ENCODE measurements around the gene TMEM117. TPM values are rescaled to one million over a fixed set of nuclear protein-coding genes. Genes with fewer than 3 reads are reported as not detected.

The TMEM117 gene
- total RNA-seq: 1.9 and 3.8 TPM in 2 replicates

DNA sequence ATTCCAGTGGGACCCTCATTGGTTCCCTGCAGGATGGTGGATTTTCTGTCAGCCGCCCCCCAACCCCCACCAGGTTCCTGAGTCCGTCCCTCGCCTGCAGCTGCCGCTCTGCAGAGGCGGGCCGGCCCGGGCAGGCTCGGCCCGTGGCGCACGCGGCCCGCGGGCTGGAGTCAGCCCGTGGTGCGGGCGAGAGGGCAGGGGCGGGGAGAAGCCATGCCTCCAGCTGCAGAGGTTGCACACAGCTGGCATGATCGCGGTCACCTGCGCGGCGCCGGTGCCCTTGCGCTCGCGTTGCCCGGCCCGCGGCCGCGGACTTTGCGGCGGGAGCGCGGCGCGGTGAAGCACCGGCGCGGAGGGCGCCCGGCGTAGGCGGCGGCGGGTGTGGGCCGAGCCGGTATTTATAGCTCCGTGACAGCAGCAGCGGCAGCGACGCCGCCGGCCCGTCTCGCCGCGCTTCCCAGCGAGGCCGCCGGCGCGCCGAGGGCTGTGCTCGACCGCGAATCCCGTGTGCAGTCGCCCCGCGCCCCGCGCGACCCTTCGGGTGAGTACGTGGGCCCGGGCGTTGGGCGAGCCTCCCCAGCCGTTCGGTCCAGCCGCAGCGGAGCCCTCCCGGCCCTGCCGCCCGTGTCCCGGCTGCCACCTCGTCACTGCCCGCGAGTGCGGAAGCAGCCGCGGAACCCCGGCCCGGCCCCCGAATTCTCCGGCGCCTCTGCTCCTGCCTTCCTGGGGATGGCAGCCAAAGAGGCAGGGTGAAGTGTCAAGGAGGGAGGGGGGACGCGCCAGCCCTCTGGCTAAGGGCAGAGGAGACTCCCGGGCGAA, at the start of gene TMEM117:
TSS of gene TMEM117 (plus strand) at position 426 of the 819 bp plus-strand sequence.

GRCh38 chr12:43805860-43806736, 29.8 kb upstream of the TMEM117 start, which contains the start of gene TWF1:
TSS of gene TWF1 (minus strand) at chr12:43806317. CDS start at chr12:43806245, 72 bp downstream.

Other genes with a start within 250 kb of the TMEM117 start
- gene PUS7L, start 77.3 kb upstream of the TMEM117 start, total RNA-seq: 5.2 and 15.7 TPM in 2 replicates
- gene IRAK4, start 77.1 kb upstream of the TMEM117 start, total RNA-seq: 11.7 and 20.9 TPM in 2 replicates
- gene TWF1, start 29.8 kb upstream of the TMEM117 start, total RNA-seq: 83.5 and 92.9 TPM in 2 replicates

Data from bladder microvascular endothelial cell (primary cell).